A673 (cell line): ENCODE data around the gene GMFB. TPM values are rescaled to one million over a fixed set of nuclear protein-coding genes. Genes with fewer than 3 reads are reported as not detected.
"Not testable (repeated sequence)": the region's sequence is repeated elsewhere in the genome, so short reads cannot be mapped to it uniquely, and the experiment has no call there.

Source experiments
- BruUV-seq: library from RNA; stranded (reverse); fragments of 400-500 nt; replicated peaks from 2 replicates; lab custom pipeline; 2021; lab: Mats Ljungman, UMichigan
- CTCF ChIA-PET: fragments of 300-600 bp; sonication (Branson Sonifier 250); formaldehyde crosslinking; loops from one replicate; lab custom pipeline; 2022; ENCODE audit warnings: antibody characterized with exemption; lab: Charles Lee
- POLR2A ChIA-PET: fragments of 300-600 bp; sonication (Branson Sonifier 250); formaldehyde crosslinking; loops from one replicate; lab custom pipeline; 2022; ENCODE audit warnings: antibody characterized with exemption; ENCODE audit not compliant: low non-redundant PET; lab: Charles Lee
- DNase-seq: peaks from one replicate; pipeline ENCODE4 v3.0.0-alpha.2; 2015; ENCODE audit warnings: low spot score
- H3K27ac ChIP-seq: fragments of 200-600 bp; sonication (generic); 2 replicates; pipeline ENCODE4 v1.5.1; 2016; ENCODE audit warnings: mixed run types, low read depth, mild to moderate bottlenecking, mixed read lengths, antibody characterized with exemption, low read length; ENCODE audit not compliant: poor library complexity, severe bottlenecking
- H3K27me3 ChIP-seq: fragments of 200-600 bp; sonication (generic); replicated peaks from 2 replicates; pipeline ENCODE4 v1.6.1; 2017; ENCODE audit warnings: mixed run types, low read depth, mild to moderate bottlenecking, mixed read lengths, antibody characterized with exemption, low read length; ENCODE audit not compliant: insufficient read depth, poor library complexity
- H3K36me3 ChIP-seq: fragments of 200-600 bp; sonication (generic); 2 replicates; pipeline ENCODE4 v1.6.1; 2016; ENCODE audit warnings: mixed run types, mild to moderate bottlenecking, mixed read lengths, antibody characterized with exemption, low read length; ENCODE audit not compliant: insufficient read depth, poor library complexity, severe bottlenecking
- H3K4me1 ChIP-seq: fragments of 200-600 bp; sonication (generic); 2 replicates; pipeline ENCODE4 v1.6.1; 2017; ENCODE audit warnings: mixed run types, mild to moderate bottlenecking, mixed read lengths, antibody characterized with exemption, low read length; ENCODE audit not compliant: insufficient read depth, poor library complexity, severe bottlenecking
- H3K4me3 ChIP-seq: fragments of 200-600 bp; sonication (generic); 2 replicates; pipeline ENCODE4 v1.5.1; 2016; ENCODE audit warnings: low read depth, mixed run types, mild to moderate bottlenecking, mixed read lengths, low read length; ENCODE audit not compliant: poor library complexity, severe bottlenecking
- H3K9me3 ChIP-seq: fragments of 200-600 bp; sonication (generic); 2 replicates; pipeline ENCODE4 v1.6.1; 2016; ENCODE audit warnings: mixed run types, low read depth, mild to moderate bottlenecking, mixed read lengths, antibody characterized with exemption, low read length; ENCODE audit not compliant: poor library complexity, severe bottlenecking
- EZH2 ChIP-seq: fragments of 200-600 bp; sonication (generic); IDR thresholded peaks from 2 replicates; pipeline ENCODE4 v1.6.1; 2017; ENCODE audit warnings: borderline replicate concordance, low read depth, mild to moderate bottlenecking, mixed read lengths, antibody characterized with exemption, low read length; ENCODE audit not compliant: poor library complexity, severe bottlenecking
- intact Hi-C: fragments of 100-400 bp; cut with micrococcal nuclease; formaldehyde crosslinking; loops from one replicate; pipeline ENCODE4 v1.10.0; 2022; ENCODE audit not compliant: unreplicated experiment
- total RNA-seq: library from RNA; stranded (reverse); gene quantifications from 2 replicates; pipeline ENCODE4 v1.2.3, GENCODE V29; 2021
- TF ChIP-seq, protein P1 (sequence below): fragments of 300-800, 200-600 bp; sonication (generic); conservative IDR thresholded peaks from 2 replicates; pipeline ENCODE4 v1.5.1; 2017; ENCODE audit warnings: low read depth, mild to moderate bottlenecking, antibody characterized with exemption, low read length, moderate library complexity, mixed read lengths

Gene GMFB
- total RNA-seq, 1 experiment from 2014 or later = 76.8 TPM

DNA sequence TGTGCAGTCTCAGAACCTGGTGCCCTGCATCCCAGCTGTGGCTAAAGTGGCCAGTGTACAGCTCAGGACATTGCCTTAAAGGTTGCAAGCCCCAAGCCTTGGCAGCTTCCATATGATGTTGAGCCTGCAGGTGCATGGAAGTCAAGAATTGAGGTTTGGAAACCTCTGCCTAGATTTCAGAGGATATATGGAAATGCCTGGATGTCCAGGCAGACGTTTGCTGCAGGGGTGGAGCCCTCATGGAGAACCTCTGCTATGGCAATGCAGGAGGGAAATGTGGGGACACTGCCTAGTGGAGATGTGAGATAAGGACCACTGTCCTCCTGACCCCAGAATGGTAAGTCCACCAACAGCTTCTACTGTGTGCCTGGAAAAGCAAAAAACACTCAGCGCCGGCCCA is 29.7 kb downstream of the GMFB start:
- Histone ChIP-seq H3K27me3 (no peaks in the 10 kb centered on the region), H3K36me3 (no peaks in the 10 kb centered on the region), H3K4me1 (peaks cover 5% of the 10 kb centered on the region), H3K4me3 (no peak overlapping the region), H3K9me3 (peaks cover 7% of the 10 kb centered on the region), H3K27ac (no peak overlapping the region)
- TF ChIP-seq, protein P1, sequence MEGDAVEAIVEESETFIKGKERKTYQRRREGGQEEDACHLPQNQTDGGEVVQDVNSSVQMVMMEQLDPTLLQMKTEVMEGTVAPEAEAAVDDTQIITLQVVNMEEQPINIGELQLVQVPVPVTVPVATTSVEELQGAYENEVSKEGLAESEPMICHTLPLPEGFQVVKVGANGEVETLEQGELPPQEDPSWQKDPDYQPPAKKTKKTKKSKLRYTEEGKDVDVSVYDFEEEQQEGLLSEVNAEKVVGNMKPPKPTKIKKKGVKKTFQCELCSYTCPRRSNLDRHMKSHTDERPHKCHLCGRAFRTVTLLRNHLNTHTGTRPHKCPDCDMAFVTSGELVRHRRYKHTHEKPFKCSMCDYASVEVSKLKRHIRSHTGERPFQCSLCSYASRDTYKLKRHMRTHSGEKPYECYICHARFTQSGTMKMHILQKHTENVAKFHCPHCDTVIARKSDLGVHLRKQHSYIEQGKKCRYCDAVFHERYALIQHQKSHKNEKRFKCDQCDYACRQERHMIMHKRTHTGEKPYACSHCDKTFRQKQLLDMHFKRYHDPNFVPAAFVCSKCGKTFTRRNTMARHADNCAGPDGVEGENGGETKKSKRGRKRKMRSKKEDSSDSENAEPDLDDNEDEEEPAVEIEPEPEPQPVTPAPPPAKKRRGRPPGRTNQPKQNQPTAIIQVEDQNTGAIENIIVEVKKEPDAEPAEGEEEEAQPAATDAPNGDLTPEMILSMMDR = no peak
- no peak for TF ChIP-seq EZH2
- ChIA-PET POLR2A (no interaction called here), CTCF (no interaction called here)
- no peak for DNase-seq
- intact Hi-C loops = no loop called here
- no TSS peak for BruUV-seq

DNA sequence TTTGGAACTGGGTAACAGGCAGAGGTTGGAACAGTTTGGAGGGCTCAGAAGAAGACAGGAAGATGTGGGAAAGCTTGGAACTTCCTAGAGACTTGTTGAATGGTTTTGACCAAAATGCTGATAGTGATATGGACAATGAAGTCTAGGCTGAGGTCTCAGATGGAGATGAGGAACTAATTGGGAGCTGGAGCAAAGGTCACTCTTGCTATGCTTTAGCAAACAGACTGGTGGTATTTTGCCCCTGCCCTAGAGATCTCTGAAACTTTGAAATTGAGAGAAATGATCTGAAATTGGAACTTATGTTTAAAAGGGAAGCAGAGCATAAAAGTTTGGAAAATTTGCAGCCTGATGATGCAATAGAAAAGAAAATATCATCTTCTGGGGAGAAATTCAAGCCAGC is 30.2 kb downstream of the GMFB start:
- H3K9me3 ChIP-seq, BruUV-seq, H3K4me3 ChIP-seq, H3K4me1 ChIP-seq, H3K27me3 ChIP-seq, H3K36me3 ChIP-seq, DNase-seq, POLR2A ChIA-PET, CTCF ChIA-PET, H3K27ac ChIP-seq, intact Hi-C loops: not testable (repeated sequence)

GRCh38 chr14:54457609-54457996 is 31.2 kb downstream of the GMFB start:
- BruUV-seq = no TSS peak
- H3K4me1 ChIP-seq = peaks cover 5% of the 10 kb centered on the region
- H3K27me3 ChIP-seq = no peaks in the 10 kb centered on the region
- no peak for DNase-seq
- intact Hi-C loops = no loop called here
- ChIA-PET CTCF (no interaction called here), POLR2A (no interaction called here)
- no peaks in the 10 kb centered on the region for H3K36me3 ChIP-seq
- H3K27ac ChIP-seq = no peak overlapping the region
- no peak overlapping the region for H3K4me3 ChIP-seq
- peaks cover 7% of the 10 kb centered on the region for H3K9me3 ChIP-seq
- TF ChIP-seq, protein P1 = no peak
- no peak for TF ChIP-seq EZH2

GRCh38 chr14:54456820-54457608 is 31.8 kb downstream of the GMFB start:
- H3K27ac ChIP-seq, CTCF ChIA-PET, intact Hi-C loops: not testable (repeated sequence)

More at GRCh38 chr14:54456820-54457608, 31.8 kb downstream of the GMFB start:
- H3K4me3 ChIP-seq, POLR2A ChIA-PET, H3K9me3 ChIP-seq, H3K27me3 ChIP-seq, BruUV-seq, H3K36me3 ChIP-seq, H3K4me1 ChIP-seq, DNase-seq: not testable (repeated sequence)
